Measurements from ENCODE around the gene MTNR1B.

DNA sequence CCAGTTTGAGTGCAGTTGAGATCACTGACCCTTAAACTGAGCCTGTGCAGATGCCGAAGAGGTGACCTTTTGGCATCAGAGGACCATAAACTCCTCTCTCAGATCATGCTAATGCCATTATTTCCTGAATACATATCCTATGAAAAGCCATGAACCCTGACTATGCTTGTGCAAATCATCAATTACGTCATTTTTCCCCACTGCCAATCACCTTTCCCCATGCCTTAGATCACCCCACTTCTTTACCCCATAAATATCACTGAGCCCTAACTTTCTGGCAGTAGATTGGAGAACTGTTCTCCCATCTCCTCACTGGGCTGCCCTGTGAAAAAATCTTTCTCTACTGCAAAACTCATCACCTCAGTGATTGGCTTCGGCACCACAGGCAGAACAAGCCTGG is 32.9 kb downstream of the MTNR1B start:
- TF ChIP-seq POLR2AphosphoS5 (IDR thresholded peaks at IDR 0.05), result no peak
- no peak for TF ChIP-seq POLR2A (IDR thresholded peaks at IDR 0.05)
- TF ChIP-seq, protein P1, sequence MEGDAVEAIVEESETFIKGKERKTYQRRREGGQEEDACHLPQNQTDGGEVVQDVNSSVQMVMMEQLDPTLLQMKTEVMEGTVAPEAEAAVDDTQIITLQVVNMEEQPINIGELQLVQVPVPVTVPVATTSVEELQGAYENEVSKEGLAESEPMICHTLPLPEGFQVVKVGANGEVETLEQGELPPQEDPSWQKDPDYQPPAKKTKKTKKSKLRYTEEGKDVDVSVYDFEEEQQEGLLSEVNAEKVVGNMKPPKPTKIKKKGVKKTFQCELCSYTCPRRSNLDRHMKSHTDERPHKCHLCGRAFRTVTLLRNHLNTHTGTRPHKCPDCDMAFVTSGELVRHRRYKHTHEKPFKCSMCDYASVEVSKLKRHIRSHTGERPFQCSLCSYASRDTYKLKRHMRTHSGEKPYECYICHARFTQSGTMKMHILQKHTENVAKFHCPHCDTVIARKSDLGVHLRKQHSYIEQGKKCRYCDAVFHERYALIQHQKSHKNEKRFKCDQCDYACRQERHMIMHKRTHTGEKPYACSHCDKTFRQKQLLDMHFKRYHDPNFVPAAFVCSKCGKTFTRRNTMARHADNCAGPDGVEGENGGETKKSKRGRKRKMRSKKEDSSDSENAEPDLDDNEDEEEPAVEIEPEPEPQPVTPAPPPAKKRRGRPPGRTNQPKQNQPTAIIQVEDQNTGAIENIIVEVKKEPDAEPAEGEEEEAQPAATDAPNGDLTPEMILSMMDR (IDR thresholded peaks at IDR 0.05), result no peak
- no peak for TF ChIP-seq EP300 (IDR thresholded peaks at IDR 0.05)

Data from upper lobe of left lung (tissue), 4 donors.